ENCODE data around the gene NFE2L2. TPM values are rescaled to one million over a fixed set of nuclear protein-coding genes. Genes with fewer than 3 reads are reported as not detected.
A peak's percentile ranks its signal among the peaks of the same experiment; 100 is the strongest.

Gene NFE2L2
- total RNA-seq, 3 donors from 2014 or later (not counting 1 experiment from before 2014, with no cell fraction given): 76.0 to 99.8 (median 84.6) TPM

- Mint-ChIP-seq H3K36me3 (no peaks in the 10 kb centered on the region), H3K9me3 (no peaks in the 10 kb centered on the region), H3K4me1 (no peaks in the 10 kb centered on the region), H3K27me3 (ENCODE audit: low read depth in 2 of 2) (no peaks in the 10 kb centered on the region), H3K27ac (no peak overlapping the region), H3K4me3 (no peak overlapping the region)
- H3K27me3 ChIP-seq (ENCODE audit: control insufficient read depth, insufficient read depth, low read length): no peaks in the 10 kb centered on the region
- no peak overlapping the region for H3K4me3 ChIP-seq (ENCODE audit: low read length)
- DNase-seq (peak in 1 of 2 donors; percentile 27), ATAC-seq (peak in 2 of 3 donors; percentile 41 to 52)
- no peaks in the 10 kb centered on the region for H3K4me1 ChIP-seq (ENCODE audit: control insufficient read depth, insufficient read depth, low read length)
- no peaks in the 10 kb centered on the region for H3K9me3 ChIP-seq (ENCODE audit: control insufficient read depth, insufficient read depth, low read length)
- H3K36me3 ChIP-seq (ENCODE audit: control insufficient read depth, insufficient read depth, low read length): no peaks in the 10 kb centered on the region
- H3K27ac ChIP-seq (ENCODE audit: low read length): no peak overlapping the region
- TF ChIP-seq, protein P1, sequence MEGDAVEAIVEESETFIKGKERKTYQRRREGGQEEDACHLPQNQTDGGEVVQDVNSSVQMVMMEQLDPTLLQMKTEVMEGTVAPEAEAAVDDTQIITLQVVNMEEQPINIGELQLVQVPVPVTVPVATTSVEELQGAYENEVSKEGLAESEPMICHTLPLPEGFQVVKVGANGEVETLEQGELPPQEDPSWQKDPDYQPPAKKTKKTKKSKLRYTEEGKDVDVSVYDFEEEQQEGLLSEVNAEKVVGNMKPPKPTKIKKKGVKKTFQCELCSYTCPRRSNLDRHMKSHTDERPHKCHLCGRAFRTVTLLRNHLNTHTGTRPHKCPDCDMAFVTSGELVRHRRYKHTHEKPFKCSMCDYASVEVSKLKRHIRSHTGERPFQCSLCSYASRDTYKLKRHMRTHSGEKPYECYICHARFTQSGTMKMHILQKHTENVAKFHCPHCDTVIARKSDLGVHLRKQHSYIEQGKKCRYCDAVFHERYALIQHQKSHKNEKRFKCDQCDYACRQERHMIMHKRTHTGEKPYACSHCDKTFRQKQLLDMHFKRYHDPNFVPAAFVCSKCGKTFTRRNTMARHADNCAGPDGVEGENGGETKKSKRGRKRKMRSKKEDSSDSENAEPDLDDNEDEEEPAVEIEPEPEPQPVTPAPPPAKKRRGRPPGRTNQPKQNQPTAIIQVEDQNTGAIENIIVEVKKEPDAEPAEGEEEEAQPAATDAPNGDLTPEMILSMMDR (IDR thresholded peaks at IDR 0.05): no peak
- WGBS (ENCODE audit: insufficient coverage): 79% methylated on average over 1 of the region's 1 CpG
- intact Hi-C loops (cut with micrococcal nuclease): no loop called here
Measured at GRCh38 chr2:177195194-177195593, 69.3 kb downstream of the NFE2L2 start.

DNA sequence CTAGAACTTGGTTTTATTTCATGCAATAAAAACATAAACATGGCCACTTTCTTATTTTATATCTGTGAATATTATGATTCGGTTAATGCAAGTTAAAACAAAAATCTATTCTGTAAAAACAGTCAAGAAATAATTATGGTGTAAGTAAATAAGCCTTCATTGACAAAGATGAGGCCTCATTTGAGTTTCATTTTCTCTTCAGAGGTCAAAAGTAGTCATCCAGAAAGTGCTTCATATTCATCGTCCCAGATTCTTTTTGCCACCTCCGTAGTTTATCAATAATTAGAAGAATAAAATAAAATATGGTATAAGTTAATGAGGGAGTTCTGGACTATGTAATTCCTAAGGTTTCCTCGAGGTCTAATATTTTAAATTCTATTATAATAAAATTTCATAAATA lies 71.3 kb downstream of the NFE2L2 start:
- TF ChIP-seq, protein P1 (IDR thresholded peaks at IDR 0.05): no peak
- no peaks in the 10 kb centered on the region for H3K36me3 ChIP-seq (ENCODE audit: control insufficient read depth, insufficient read depth, low read length)
- intact Hi-C loops (cut with micrococcal nuclease): no loop called here
- Mint-ChIP-seq H3K9me3 (no peaks in the 10 kb centered on the region), H3K36me3 (no peaks in the 10 kb centered on the region), H3K27ac (no peak overlapping the region), H3K4me3 (no peak overlapping the region), H3K4me1 (no peaks in the 10 kb centered on the region), H3K27me3 (ENCODE audit: low read depth in 2 of 2) (no peaks in the 10 kb centered on the region)
- no peaks in the 10 kb centered on the region for H3K27me3 ChIP-seq (ENCODE audit: control insufficient read depth, insufficient read depth, low read length)
- no peak for ATAC-seq
- H3K4me1 ChIP-seq (ENCODE audit: control insufficient read depth, insufficient read depth, low read length): no peaks in the 10 kb centered on the region
- no CpG with 5 or more reads among the region's 4 CpGs for WGBS (ENCODE audit: insufficient coverage)
- DNase-seq: no peak
- H3K4me3 ChIP-seq (ENCODE audit: low read length): no peak overlapping the region
- H3K27ac ChIP-seq (ENCODE audit: low read length): no peak overlapping the region
- H3K9me3 ChIP-seq (ENCODE audit: control insufficient read depth, insufficient read depth, low read length): no peaks in the 10 kb centered on the region

- DNase-seq (no peak), ATAC-seq (no peak)
- intact Hi-C loops (cut with micrococcal nuclease): no loop called here
- H3K4me3 ChIP-seq (ENCODE audit: low read length): no peak overlapping the region
- no peak overlapping the region for H3K27ac ChIP-seq (ENCODE audit: low read length)
- no peaks in the 10 kb centered on the region for H3K9me3 Mint-ChIP-seq
- TF ChIP-seq, protein P1 (IDR thresholded peaks at IDR 0.05): no peak
- no peak overlapping the region for H3K4me3 Mint-ChIP-seq
- no peaks in the 10 kb centered on the region for H3K27me3 ChIP-seq (ENCODE audit: control insufficient read depth, insufficient read depth, low read length)
- no CpG with 5 or more reads among the region's 1 CpG for WGBS (ENCODE audit: insufficient coverage)
- no peaks in the 10 kb centered on the region for H3K36me3 Mint-ChIP-seq
- H3K4me1 Mint-ChIP-seq: no peaks in the 10 kb centered on the region
- no peaks in the 10 kb centered on the region for H3K36me3 ChIP-seq (ENCODE audit: control insufficient read depth, insufficient read depth, low read length)
- H3K9me3 ChIP-seq (ENCODE audit: control insufficient read depth, insufficient read depth, low read length): no peaks in the 10 kb centered on the region
- no peak overlapping the region for H3K27ac Mint-ChIP-seq
- no peaks in the 10 kb centered on the region for H3K27me3 Mint-ChIP-seq (ENCODE audit: low read depth in 2 of 2)
- H3K4me1 ChIP-seq (ENCODE audit: control insufficient read depth, insufficient read depth, low read length): no peaks in the 10 kb centered on the region
Measured at GRCh38 chr2:177192788-177193187, 71.7 kb downstream of the NFE2L2 start.

DNA sequence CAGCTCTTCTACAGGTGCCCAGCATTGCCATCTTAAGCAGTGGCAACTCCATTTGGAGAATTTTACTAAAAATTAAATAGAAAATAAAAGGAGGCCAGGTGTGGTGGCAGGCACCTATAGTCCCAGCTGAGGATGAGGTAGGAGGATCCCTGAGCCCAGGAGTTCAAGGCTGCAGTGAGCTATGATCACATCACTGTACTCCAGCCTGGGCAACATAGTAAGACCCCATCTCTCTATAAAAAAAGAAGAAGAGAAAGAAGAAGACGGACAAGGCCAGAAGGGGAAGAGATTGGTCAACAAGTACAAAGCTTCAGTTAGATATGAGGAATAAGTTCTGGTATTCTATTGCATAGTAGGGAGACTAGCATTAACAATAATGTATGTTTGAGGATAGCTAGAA lies 73.6 kb downstream of the NFE2L2 start:
- no peak for ATAC-seq
- no peak for DNase-seq
- TF ChIP-seq, protein P1 (IDR thresholded peaks at IDR 0.05): no peak
- Histone ChIP-seq H3K36me3 (ENCODE audit: control insufficient read depth, insufficient read depth, low read length) (no peaks in the 10 kb centered on the region), H3K4me1 (ENCODE audit: control insufficient read depth, insufficient read depth, low read length) (no peaks in the 10 kb centered on the region), H3K27me3 (ENCODE audit: control insufficient read depth, insufficient read depth, low read length) (no peaks in the 10 kb centered on the region), H3K4me3 (ENCODE audit: low read length) (no peak overlapping the region), H3K27ac (ENCODE audit: low read length) (no peak overlapping the region), H3K9me3 (ENCODE audit: control insufficient read depth, insufficient read depth, low read length) (no peaks in the 10 kb centered on the region)
- Mint-ChIP-seq H3K36me3 (no peaks in the 10 kb centered on the region), H3K9me3 (no peaks in the 10 kb centered on the region), H3K4me3 (no peak overlapping the region), H3K27me3 (ENCODE audit: low read depth in 2 of 2) (no peaks in the 10 kb centered on the region), H3K27ac (no peak overlapping the region), H3K4me1 (no peaks in the 10 kb centered on the region)
- 79% methylated on average over 1 of the region's 1 CpG for WGBS (ENCODE audit: insufficient coverage)
- intact Hi-C loops (cut with micrococcal nuclease): no loop called here
